HUDEP-2 (cell line): ENCODE measurements around the gene DOCK1.
"Not testable (repeated sequence)": the region's sequence is repeated elsewhere in the genome, so short reads cannot be mapped to it uniquely, and the experiment has no call there.

Experiments
- DNase-seq, 76 experiments: peaks; one replicate each; lab custom pipeline; 2025; ENCODE audit not compliant: unreplicated experiment in 76 of 76; lab: John Stamatoyannopoulos, UW

DOCK1 gene

GRCh38 chr10:126924180-126924914 lies 19.1 kb downstream of the DOCK1 start:
- DNase-seq: no peak

- no peak for DNase-seq
These were observed 19.7 kb downstream of the DOCK1 start for GRCh38 chr10:126924915-126925300.

GRCh38 chr10:126926568-126926967 lies 21.3 kb downstream of the DOCK1 start:
- no peak for DNase-seq

GRCh38 chr10:126927799-126928198 lies 22.6 kb downstream of the DOCK1 start:
- DNase-seq: no peak

GRCh38 chr10:126928274-126928673 lies 23.0 kb downstream of the DOCK1 start:
- no peak for DNase-seq

- DNase-seq: no peak
These were observed 24.2 kb downstream of the DOCK1 start for GRCh38 chr10:126929391-126929790.

GRCh38 chr10:126930131-126930882 lies 25.1 kb downstream of the DOCK1 start:
- no peak for DNase-seq

GRCh38 chr10:126930883-126931503 lies 25.8 kb downstream of the DOCK1 start:
- DNase-seq: no peak

GRCh38 chr10:126931544-126931943 lies 26.3 kb downstream of the DOCK1 start:
- DNase-seq: no peak

GRCh38 chr10:126932516-126932915 lies 27.3 kb downstream of the DOCK1 start:
- no peak for DNase-seq

GRCh38 chr10:126933116-126933515 lies 27.9 kb downstream of the DOCK1 start:
- DNase-seq: no peak

GRCh38 chr10:126935263-126935946 lies 30.2 kb downstream of the DOCK1 start:
- no peak for DNase-seq

- no peak for DNase-seq
These were observed 31.8 kb downstream of the DOCK1 start for GRCh38 chr10:126937026-126937425.

GRCh38 chr10:126938121-126938520 lies 32.9 kb downstream of the DOCK1 start:
- not testable (repeated sequence) for DNase-seq

- no peak for DNase-seq
These were observed 34.5 kb downstream of the DOCK1 start for GRCh38 chr10:126939706-126940105.

- no peak for DNase-seq
These were observed 35.6 kb downstream of the DOCK1 start for GRCh38 chr10:126940670-126941310.

- no peak for DNase-seq
These were observed 39.0 kb downstream of the DOCK1 start for GRCh38 chr10:126944191-126944590.

- DNase-seq: no peak
These were observed 40.3 kb downstream of the DOCK1 start for GRCh38 chr10:126945351-126946030.

GRCh38 chr10:126946746-126947145 lies 41.5 kb downstream of the DOCK1 start:
- DNase-seq: no peak
